Measurements from ENCODE around the gene KCNQ1. TPM values are rescaled to one million over a fixed set of nuclear protein-coding genes. Genes with fewer than 3 reads are reported as not detected.

Gene KCNQ1
- total and polyA plus RNA-seq, 9 of the 15 experiments (the other 6 are each of a cell fraction or from before 2014, with no cell fraction given) = 0.44 TPM; not detected in 8

DNA sequence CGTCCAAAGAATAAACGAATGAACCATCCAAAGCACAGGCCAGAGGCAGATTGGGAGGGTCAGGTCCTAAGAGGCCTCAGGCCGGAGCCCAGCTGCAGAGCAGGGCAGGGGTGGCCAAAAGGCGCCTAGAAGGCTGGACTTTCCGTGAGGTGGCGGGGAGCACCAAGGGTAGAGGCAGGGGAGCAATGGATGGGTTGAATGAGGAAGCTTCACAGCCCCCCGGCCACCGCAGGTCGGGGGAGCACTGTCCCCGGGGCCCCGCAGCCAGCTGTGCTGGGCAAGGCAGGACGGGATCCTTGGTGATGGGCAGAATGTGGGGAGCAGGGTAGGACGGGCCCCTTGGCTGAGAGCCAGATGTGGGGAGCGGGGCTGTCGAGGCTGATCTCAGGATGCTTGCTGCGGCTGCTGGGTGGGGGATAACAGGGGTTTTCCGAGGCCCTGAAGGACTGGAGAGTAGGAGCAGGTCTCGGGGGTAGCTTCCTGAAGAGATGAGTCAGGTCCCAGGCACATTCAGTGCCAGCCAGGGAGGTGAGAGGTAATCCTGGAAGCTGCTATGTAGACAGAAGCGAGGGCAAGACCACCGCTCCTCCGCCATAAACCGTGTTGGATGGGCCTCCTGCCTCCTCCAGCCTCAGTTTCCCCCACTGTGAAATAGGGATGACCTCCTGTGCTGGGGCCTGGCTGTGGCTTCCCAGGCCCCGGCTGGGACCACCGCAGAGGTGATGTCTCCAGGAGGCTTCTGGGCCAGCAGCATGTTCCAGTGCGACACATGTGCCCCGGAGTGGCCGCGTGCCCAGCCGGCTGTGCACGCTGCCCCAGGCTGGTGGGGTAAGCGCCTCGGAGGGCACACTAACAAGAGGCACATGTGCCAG, 289.6 kb downstream of the KCNQ1 start:
- POLR2A ChIA-PET = interaction anchor here (0.6 to 1.1 kb wide), 2 partner anchors 9 to 156 kb away, joined by 3 to 6 read pairs; no protein-coding TSS in a partner anchor
- ATAC-seq = no peak
- in situ Hi-C loops (cut with MboI) (no loop called here), intact Hi-C loops (cut with micrococcal nuclease) (no loop called here)
- Histone ChIP-seq H3K4me3 (no peak overlapping the region), H3K9ac (ENCODE audit: insufficient read depth in 1 of 2, low read depth in 2 of 2, low read length in 2 of 2) (no peak overlapping the region), H3K36me3 (ENCODE audit: control insufficient read depth, insufficient read depth, low read length) (no peaks in the 10 kb centered on the region), H3K79me2 (ENCODE audit: control insufficient read depth, insufficient read depth, low read length) (no peaks in the 10 kb centered on the region), H3K4me1 (replicated peaks in 1 of 2; ENCODE audit: control insufficient read depth in 2 of 2, insufficient read depth in 2 of 2, low read length in 2 of 2) (peaks cover 17 to 53% of the 10 kb centered on the region in 2 experiments), H3K27ac (ENCODE audit: extremely low read depth, low read depth, low read length) (no peak overlapping the region), H3K27me3 (ENCODE audit: control insufficient read depth in 2 of 2, insufficient read depth in 2 of 2, low read length in 2 of 2) (no peaks in the 10 kb centered on the region), H3K9me1 (ENCODE audit: control insufficient read depth, insufficient read depth, low read length) (no peaks in the 10 kb centered on the region), H4K20me1 (replicated peaks; ENCODE audit: control insufficient read depth, insufficient read depth, low read length) (no peaks in the 10 kb centered on the region; the same call in 1 of the 2 replicates), H3K4me2 (ENCODE audit: insufficient read depth, low read length) (no peak overlapping the region), H3K9me3 (replicated peaks; ENCODE audit: control insufficient read depth, insufficient read depth, low read depth, low read length) (no peaks in the 10 kb centered on the region), H2AFZ (ENCODE audit: low read depth, low read length) (no peak overlapping the region)
- no TSS peak for BruUV-seq (replicated peaks)
- CTCF ChIA-PET (ENCODE audit: low intra/inter-chr PET ratio) = no interaction called here
- no peak for FAIRE-seq
- 54% methylated on average over 30 of the region's 32 CpGs for WGBS (ENCODE audit: insufficient coverage, low coverage, missing lambda C conversion rate)
- no peak for DNase-seq (ENCODE audit: extremely low read depth in 1 of 4, low spot score in 3 of 4)
- peak; percentile 60 for TF ChIP-seq NFIC (IDR thresholded peaks at IDR 0.05)
- no peak for TF ChIP-seq EP300 (IDR thresholded peaks at IDR 0.05; ENCODE audit: low read length)
- TF ChIP-seq, protein P1, sequence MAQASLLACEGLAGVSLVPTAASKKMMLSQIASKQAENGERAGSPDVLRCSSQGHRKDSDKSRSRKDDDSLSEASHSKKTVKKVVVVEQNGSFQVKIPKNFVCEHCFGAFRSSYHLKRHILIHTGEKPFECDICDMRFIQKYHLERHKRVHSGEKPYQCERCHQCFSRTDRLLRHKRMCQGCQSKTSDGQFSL (CRISPR knock-in tag; IDR thresholded peaks at IDR 0.05) = no peak
- TF ChIP-seq, protein P1 (tag; IDR thresholded peaks at IDR 0.05) = no peak
